Fibroblast of lung (primary cell): Measurements from ENCODE around the gene ITSN1. TPM values are rescaled to one million over a fixed set of nuclear protein-coding genes. Genes with fewer than 3 reads are reported as not detected.
"Not testable (repeated sequence)": the region's sequence is repeated elsewhere in the genome, so short reads cannot be mapped to it uniquely, and the experiment has no call there.

Experiments
- DNase-seq, 2 donors: peaks; one replicate each; pipeline versions ENCODE4 v3.0.0 to v3.0.0-alpha.2; 2010; ENCODE audit warnings: low read depth in 2 of 2
- H2AFZ ChIP-seq: 2 replicates; pipeline ENCODE4 v1.5.1; 2012; ENCODE audit warnings: low read length, control low read depth, inconsistent platforms
- H3K27ac ChIP-seq: 2 replicates; pipeline ENCODE4 v1.5.1; 2011; ENCODE audit warnings: low read length, control low read depth; ENCODE audit not compliant: insufficient read depth
- H3K27me3 ChIP-seq: 2 replicates; pipeline ENCODE4 v1.5.1; 2011; ENCODE audit warnings: mild to moderate bottlenecking, low read length; ENCODE audit not compliant: control insufficient read depth, insufficient read depth
- H3K36me3 ChIP-seq: 2 replicates; pipeline ENCODE4 v1.5.1; 2011; ENCODE audit warnings: low read length; ENCODE audit not compliant: control insufficient read depth, insufficient read depth
- H3K4me1 ChIP-seq: 2 replicates; pipeline ENCODE4 v1.5.1; 2011; ENCODE audit warnings: low read length; ENCODE audit not compliant: control insufficient read depth, insufficient read depth; ENCODE audit errors: extremely low read depth
- H3K4me2 ChIP-seq: 2 replicates; pipeline ENCODE4 v1.5.1; 2011; ENCODE audit warnings: low read length, control low read depth; ENCODE audit not compliant: insufficient read depth; ENCODE audit errors: extremely low read depth
- H3K4me3 ChIP-seq, 4 experiments: fragments of 200-600 bp in 1 of 4; sonication (generic) in 1 of 4; replicated peaks in 1 of 4; 2 replicates each; pipeline ENCODE4 v1.5.1; 2011 to 2016; ENCODE audit warnings: low read length in 4 of 4, low read depth in 3 of 4, mild to moderate bottlenecking in 3 of 4, control low read depth in 2 of 4, inconsistent platforms in 1 of 4, mixed read lengths in 1 of 4; ENCODE audit not compliant: insufficient read depth in 1 of 4; ENCODE audit errors: control extremely low read depth in 1 of 4
- H3K79me2 ChIP-seq: 2 replicates; pipeline ENCODE4 v1.5.1; 2012; ENCODE audit warnings: mild to moderate bottlenecking, low read length, inconsistent platforms; ENCODE audit not compliant: control insufficient read depth, insufficient read depth
- H3K9ac ChIP-seq: 2 replicates; pipeline ENCODE4 v1.5.1; 2011; ENCODE audit warnings: mild to moderate bottlenecking, low read length, control low read depth; ENCODE audit not compliant: insufficient read depth
- H3K9me3 ChIP-seq: 2 replicates; pipeline ENCODE4 v1.5.1; 2012; ENCODE audit warnings: low read depth, low read length; ENCODE audit not compliant: control insufficient read depth, insufficient read depth
- H4K20me1 ChIP-seq: 2 replicates; pipeline ENCODE4 v1.5.1; 2011; ENCODE audit warnings: low read length; ENCODE audit not compliant: control insufficient read depth, insufficient read depth; ENCODE audit errors: extremely low read depth
- CTCF ChIP-seq, 2 donors: IDR thresholded peaks in 1 of 2; conservative IDR thresholded peaks in 1 of 2; 1 replicate in 1 of 2; 2 replicates in 1 of 2; pipeline ENCODE4 v1.5.1; 2011 to 2012; ENCODE audit warnings: low read length in 2 of 2, control low read depth in 1 of 2, inconsistent platforms in 1 of 2, low read depth in 1 of 2, mild to moderate bottlenecking in 1 of 2
- EZH2 ChIP-seq: IDR thresholded peaks from 2 replicates; pipeline ENCODE4 v1.5.1; 2012; ENCODE audit warnings: low read length, control low read depth, mild to moderate bottlenecking; ENCODE audit errors: missing control alignments
- polyA plus RNA-seq, 2 donors: library from polyadenylated mRNA; depleted of rRNA in 1 of 2; stranded (reverse) in 1 of 2; unstranded in 1 of 2; fragments of >200 nt; gene quantifications; 2 replicates each; pipeline ENCODE4 v1.2.1, GENCODE V29; 2011 to 2012; ENCODE audit warnings: missing spikeins in 1 of 2
- total RNA-seq: library from RNA; depleted of rRNA; stranded (reverse); fragments of >200 nt; gene quantifications from 2 replicates; pipeline ENCODE4 v1.2.1, GENCODE V29; 2014

Gene ITSN1
- total and polyA plus RNA-seq, 2 donors (not counting 1 experiment from before 2014, with no cell fraction given), result 34.7 to 63.1 TPM

- Histone ChIP-seq H3K9ac (no peak overlapping the region), H3K27ac (no peak overlapping the region), H3K4me3 (no peak overlapping the region), H3K4me2 (no peak overlapping the region), H2AFZ (no peak overlapping the region), H3K36me3 (no peaks in the 10 kb centered on the region), H4K20me1 (no peaks in the 10 kb centered on the region), H3K27me3 (no peaks in the 10 kb centered on the region), H3K4me1 (no peaks in the 10 kb centered on the region), H3K79me2 (no peaks in the 10 kb centered on the region), H3K9me3 (no peaks in the 10 kb centered on the region)
- DNase-seq, result no peak
- TF ChIP-seq EZH2, result no peak
- no peak for TF ChIP-seq CTCF (conservative IDR thresholded peaks at IDR 0.05 in 1 of 2, IDR thresholded peaks at IDR 0.05 in 1 of 2; ENCODE audit: low read depth in 1 of 2, low read length in 2 of 2)
Observed at GRCh38 chr21:33611006-33611744, 31.1 kb upstream of the ITSN1 start.

- not testable (repeated sequence) for H3K4me2 ChIP-seq, H3K4me3 ChIP-seq, H3K9me3 ChIP-seq, H3K9ac ChIP-seq, H4K20me1 ChIP-seq, H3K36me3 ChIP-seq, H3K79me2 ChIP-seq, H3K4me1 ChIP-seq, H2AFZ ChIP-seq, H3K27me3 ChIP-seq, H3K27ac ChIP-seq, DNase-seq
Observed at GRCh38 chr21:33617565-33617964, 24.7 kb upstream of the ITSN1 start.

GRCh38 chr21:33618407-33618806, 23.9 kb upstream of the ITSN1 start:
- H4K20me1 ChIP-seq, result no peaks in the 10 kb centered on the region
- H3K36me3 ChIP-seq, result no peaks in the 10 kb centered on the region
- no peaks in the 10 kb centered on the region for H3K9me3 ChIP-seq
- H3K9ac ChIP-seq, result no peak overlapping the region
- H3K27ac ChIP-seq, result no peak overlapping the region
- no peaks in the 10 kb centered on the region for H3K79me2 ChIP-seq
- no peak for DNase-seq
- H3K4me1 ChIP-seq, result no peaks in the 10 kb centered on the region
- H3K4me3 ChIP-seq, result no peak overlapping the region
- no peak overlapping the region for H2AFZ ChIP-seq
- no peak overlapping the region for H3K4me2 ChIP-seq
- no peaks in the 10 kb centered on the region for H3K27me3 ChIP-seq
- TF ChIP-seq EZH2 (no peak), CTCF (conservative IDR thresholded peaks at IDR 0.05 in 1 of 2, IDR thresholded peaks at IDR 0.05 in 1 of 2; ENCODE audit: low read depth in 1 of 2, low read length in 2 of 2) (no peak)
